ENCODE results near the gene ATP13A4.
"Not testable (repeated sequence)": the region's sequence is repeated elsewhere in the genome, so short reads cannot be mapped to it uniquely, and the experiment has no call there.

The ATP13A4 gene

GRCh38 chr3:193560870-193561269 is 6.2 kb upstream of the ATP13A4 start:
- no peak for DNase-seq (ENCODE audit: low spot score)

GRCh38 chr3:193560091-193560490 is 5.4 kb upstream of the ATP13A4 start:
- DNase-seq (ENCODE audit: low spot score): no peak

GRCh38 chr3:193559100-193559499 is 4.4 kb upstream of the ATP13A4 start:
- DNase-seq (ENCODE audit: low spot score): no peak

GRCh38 chr3:193556841-193557240 is 2.1 kb upstream of the ATP13A4 start:
- no peak for DNase-seq (ENCODE audit: low spot score)

GRCh38 chr3:193553586-193553985 is 1.1 kb downstream of the ATP13A4 start:
- DNase-seq (ENCODE audit: low spot score): no peak

- DNase-seq (ENCODE audit: low spot score): no peak
Measured at GRCh38 chr3:193552923-193553322, 1.8 kb downstream of the ATP13A4 start.

- no peak for DNase-seq (ENCODE audit: low spot score)
Measured at GRCh38 chr3:193548406-193548805, 6.3 kb downstream of the ATP13A4 start.

- no peak for DNase-seq (ENCODE audit: low spot score)
Measured at GRCh38 chr3:193546129-193546528, 8.6 kb downstream of the ATP13A4 start.

- no peak for DNase-seq (ENCODE audit: low spot score)
Measured at GRCh38 chr3:193545304-193545703, 9.4 kb downstream of the ATP13A4 start.

- DNase-seq (ENCODE audit: low spot score): no peak
Measured at GRCh38 chr3:193544289-193544688, 10.4 kb downstream of the ATP13A4 start.

GRCh38 chr3:193530231-193531165 is 24.2 kb downstream of the ATP13A4 start:
- no peak for DNase-seq (ENCODE audit: low spot score)

- not testable (repeated sequence) for DNase-seq (ENCODE audit: low spot score)
Measured at GRCh38 chr3:193526085-193526484, 28.6 kb downstream of the ATP13A4 start.

- DNase-seq (ENCODE audit: low spot score): no peak
Measured at GRCh38 chr3:193522473-193522872, 32.2 kb downstream of the ATP13A4 start.

GRCh38 chr3:193520738-193521137 is 34.0 kb downstream of the ATP13A4 start:
- DNase-seq (ENCODE audit: low spot score): no peak

- no peak for DNase-seq (ENCODE audit: low spot score)
Measured at GRCh38 chr3:193515966-193516365, 38.7 kb downstream of the ATP13A4 start.

- DNase-seq (ENCODE audit: low spot score): no peak
Measured at GRCh38 chr3:193510154-193510553, 44.5 kb downstream of the ATP13A4 start.

- no peak for DNase-seq (ENCODE audit: low spot score)
Measured at GRCh38 chr3:193509103-193509965, 45.4 kb downstream of the ATP13A4 start.

- no peak for DNase-seq (ENCODE audit: low spot score)
Measured at GRCh38 chr3:193508108-193508507, 46.6 kb downstream of the ATP13A4 start.

- no peak for DNase-seq (ENCODE audit: low spot score)
Measured at GRCh38 chr3:193507566-193507965, 47.1 kb downstream of the ATP13A4 start.

GRCh38 chr3:193506921-193507320 is 47.8 kb downstream of the ATP13A4 start:
- DNase-seq (ENCODE audit: low spot score): no peak

- no peak for DNase-seq (ENCODE audit: low spot score)
Measured at GRCh38 chr3:193502871-193503270, 51.8 kb downstream of the ATP13A4 start.

- no peak for DNase-seq (ENCODE audit: low spot score)
Measured at GRCh38 chr3:193499801-193500485, 54.8 kb downstream of the ATP13A4 start.
